GM19397 (cell line): ENCODE measurements around the gene NDUFS7.

Experiments
- ATAC-seq: cut with Tn5 transposase; IDR thresholded peaks from one replicate; pipeline ENCODE4 v1.9.1; 2021; ENCODE audit warnings: mild to moderate bottlenecking, moderate library complexity; ENCODE audit not compliant: unreplicated experiment

The NDUFS7 gene

GRCh38 chr19:1383312-1384084 is at the start of gene NDUFS7:
Gene NDUFS7, plus strand, starts transcription at chr19:1383907. Its CDS starts 20 bp downstream, at chr19:1383927.
- ATAC-seq: peak; percentile 72

GRCh38 chr19:1336079-1336684 is 47.5 kb upstream of the NDUFS7 start:
- ATAC-seq: no peak

GRCh38 chr19:1340681-1341469 is 42.8 kb upstream of the NDUFS7 start:
- ATAC-seq: no peak

GRCh38 chr19:1343041-1343440 is 40.7 kb upstream of the NDUFS7 start:
- ATAC-seq: no peak

GRCh38 chr19:1349211-1349610 is 34.5 kb upstream of the NDUFS7 start:
- ATAC-seq: no peak

GRCh38 chr19:1350867-1351266 is 32.8 kb upstream of the NDUFS7 start:
- no peak for ATAC-seq

- ATAC-seq: no peak
Measured at GRCh38 chr19:1351381-1351851, 32.3 kb upstream of the NDUFS7 start.

- ATAC-seq: no peak
Measured at GRCh38 chr19:1353144-1353543, 30.6 kb upstream of the NDUFS7 start.

- no peak for ATAC-seq
Measured at GRCh38 chr19:1354970-1355567, 28.6 kb upstream of the NDUFS7 start.

GRCh38 chr19:1355568-1356507 is 27.9 kb upstream of the NDUFS7 start:
- ATAC-seq: no peak

- ATAC-seq: no peak
Measured at GRCh38 chr19:1356508-1356865, 27.2 kb upstream of the NDUFS7 start.

GRCh38 chr19:1357531-1358109 is 26.1 kb upstream of the NDUFS7 start:
- ATAC-seq: no peak

GRCh38 chr19:1360126-1360817 is 23.4 kb upstream of the NDUFS7 start:
- ATAC-seq: no peak

GRCh38 chr19:1360818-1361461 is 22.8 kb upstream of the NDUFS7 start:
- no peak for ATAC-seq

- ATAC-seq: no peak
Measured at GRCh38 chr19:1361601-1362386, 21.9 kb upstream of the NDUFS7 start.

- ATAC-seq: no peak
Measured at GRCh38 chr19:1362387-1363257, 21.1 kb upstream of the NDUFS7 start.

GRCh38 chr19:1363599-1363998 is 20.1 kb upstream of the NDUFS7 start:
- ATAC-seq: no peak
